ENCODE measurements around the gene FGF1.
A peak's percentile ranks its signal among the peaks of the same experiment; 100 is the strongest.
"Not testable (repeated sequence)": the region's sequence is repeated elsewhere in the genome, so short reads cannot be mapped to it uniquely, and the experiment has no call there.

Gene FGF1

DNA sequence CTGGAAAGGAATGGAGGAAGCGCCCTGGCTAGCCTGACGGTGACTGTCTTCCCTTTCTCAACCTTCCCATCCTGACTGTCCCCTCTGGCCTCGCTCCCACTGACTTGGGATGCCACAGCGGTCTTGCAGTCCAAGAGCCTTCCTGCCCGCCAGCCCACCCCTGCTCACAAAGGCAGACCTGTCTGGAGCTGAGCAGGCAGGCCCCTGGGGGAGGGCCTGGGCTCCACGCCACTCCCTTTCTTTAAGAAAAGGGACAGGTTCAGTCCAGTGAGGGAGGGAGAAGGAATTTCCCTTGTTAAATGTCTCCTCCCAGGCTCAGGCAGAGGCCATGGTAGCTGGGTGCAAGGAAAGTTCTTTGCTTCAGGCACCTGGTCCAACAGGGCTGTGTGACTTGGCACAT is 18.1 kb downstream of the FGF1 start:
- DNase-seq, result no peak

DNA sequence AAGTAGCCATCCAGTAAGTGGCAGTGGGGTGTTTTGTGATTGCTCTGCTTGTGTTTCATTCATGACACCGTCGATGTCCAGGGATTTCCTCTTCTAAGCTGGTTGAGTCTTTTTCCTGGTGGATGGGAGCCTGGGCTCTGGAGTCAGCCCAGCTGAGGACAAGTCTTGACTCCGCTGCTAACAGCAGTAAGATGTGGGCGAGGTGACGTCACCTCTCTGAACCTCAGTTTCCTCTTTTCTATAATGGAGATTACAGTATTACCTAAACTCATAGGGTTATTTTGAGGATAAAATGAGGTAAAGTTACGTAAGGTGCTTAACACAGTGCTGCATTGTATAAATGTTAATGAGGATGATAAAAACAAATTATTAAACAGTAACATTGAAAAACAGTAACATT is 21.3 kb downstream of the FGF1 start:
- no peak for DNase-seq

DNA sequence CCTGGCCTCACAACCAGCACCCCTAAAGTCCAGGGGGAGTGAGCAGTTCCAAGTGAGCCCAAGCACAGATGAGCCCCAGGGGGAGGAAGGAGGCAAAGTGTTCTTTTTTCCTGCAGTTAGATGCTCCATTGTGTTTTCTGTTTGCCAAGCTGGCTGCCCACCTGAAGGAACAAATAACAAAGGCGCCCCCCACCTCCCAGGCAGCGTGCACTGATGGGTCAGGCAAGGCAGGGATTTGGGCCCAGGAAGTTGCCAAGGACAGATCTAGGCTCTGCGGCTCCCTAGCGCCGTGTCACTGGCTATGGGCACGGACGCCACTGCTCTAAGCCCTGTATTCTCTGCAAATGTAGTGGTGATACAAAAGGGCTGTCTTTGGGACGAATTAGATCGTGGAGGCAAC is 21.8 kb downstream of the FGF1 start:
- no peak for DNase-seq

DNA sequence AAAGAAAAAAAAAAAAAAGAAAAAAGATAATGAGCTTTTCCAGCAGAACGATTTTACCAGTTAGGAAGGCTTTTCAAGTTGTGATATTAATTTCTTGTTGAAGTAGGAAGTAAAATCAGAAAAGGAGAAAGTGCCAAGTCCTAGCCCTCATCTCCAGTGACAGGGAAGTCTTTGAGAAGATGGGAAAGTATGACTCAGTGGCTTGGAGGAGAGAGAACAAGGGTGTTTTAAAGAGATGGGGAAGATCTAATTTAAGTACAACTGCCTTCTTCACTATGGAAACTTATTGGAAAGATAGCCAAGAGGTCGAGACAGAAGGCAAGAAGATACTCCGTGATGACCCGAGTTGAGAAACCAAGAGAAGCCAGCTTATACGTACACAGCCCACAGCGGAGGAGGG is 22.6 kb downstream of the FGF1 start:
- no peak for DNase-seq

DNA sequence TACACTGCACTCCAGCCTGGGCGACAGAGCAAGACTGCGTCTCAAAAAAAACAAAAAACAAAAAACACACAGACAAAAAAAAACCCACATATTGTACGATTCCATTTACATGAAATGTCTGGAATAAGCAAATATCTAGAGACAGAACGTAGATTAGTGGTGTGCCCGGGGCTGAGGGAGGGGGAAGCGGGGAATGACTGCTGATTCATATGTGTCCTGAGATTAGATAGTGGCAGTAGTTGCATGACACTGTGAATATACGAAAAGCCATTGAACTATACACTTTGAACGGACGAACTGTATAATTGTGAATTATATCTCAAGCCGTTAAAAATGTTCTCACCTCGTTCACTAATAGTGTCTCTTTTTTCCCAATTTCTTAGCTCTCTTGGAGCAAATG is 23.9 kb downstream of the FGF1 start:
- DNase-seq, result no peak

DNA sequence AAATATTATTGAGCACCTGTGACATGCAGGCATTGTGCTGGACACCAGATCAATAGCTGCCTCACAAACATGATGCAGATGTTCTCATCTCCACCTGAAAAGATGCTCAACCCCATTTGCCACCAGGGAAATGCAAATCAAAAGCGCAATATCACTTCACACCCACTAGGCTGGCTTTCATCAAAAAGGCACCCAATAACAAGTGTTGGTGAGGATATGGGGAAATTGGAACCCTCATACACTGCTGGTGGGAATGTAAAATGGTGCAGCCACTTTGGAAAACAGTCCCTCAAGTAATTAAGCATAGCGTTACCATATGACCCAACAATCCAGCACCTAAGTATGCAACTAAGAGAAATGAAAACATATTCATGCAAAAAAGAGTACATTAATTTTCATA is 24.7 kb downstream of the FGF1 start:
- no peak for DNase-seq

DNA sequence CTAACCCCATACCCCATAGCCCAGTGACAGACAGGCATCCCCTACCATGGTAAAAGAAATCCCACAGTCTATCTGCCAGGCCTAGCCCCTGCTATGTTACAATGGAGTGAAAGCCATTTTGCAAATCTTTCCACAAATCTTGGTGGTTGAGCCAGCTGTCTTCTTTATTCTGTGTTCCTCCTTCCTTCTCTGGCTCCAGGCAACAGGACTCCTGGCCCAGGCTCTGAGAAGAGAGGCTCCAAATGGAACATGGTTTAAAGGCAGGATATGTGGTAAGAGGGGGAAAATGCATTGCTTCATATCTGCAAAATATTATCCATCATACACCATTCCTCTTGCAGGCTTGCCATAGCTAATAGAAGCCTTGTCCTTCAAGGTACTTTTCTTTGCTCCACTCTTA is 25.2 kb downstream of the FGF1 start:
- no peak for DNase-seq

DNA sequence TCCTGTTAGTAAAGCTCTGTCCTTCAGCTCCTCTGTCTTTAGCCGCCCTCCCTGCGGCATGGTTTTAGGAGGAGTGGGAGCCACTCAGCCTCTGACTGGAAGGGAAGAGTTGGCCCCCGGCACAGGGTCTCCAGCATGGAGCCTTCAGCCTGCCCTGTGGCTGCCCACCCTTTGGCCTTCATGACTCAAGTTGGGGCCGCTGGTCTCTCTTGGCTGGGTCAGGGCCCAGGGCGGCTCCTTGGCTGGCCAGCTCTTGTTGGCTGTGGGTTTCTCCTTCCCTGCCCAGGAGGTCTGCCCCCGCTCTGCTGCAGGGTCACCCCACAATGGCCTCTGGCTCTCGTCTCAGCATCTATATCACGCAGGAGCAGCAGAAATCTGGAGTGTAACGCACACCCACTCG is 25.7 kb downstream of the FGF1 start:
- no peak for DNase-seq

DNA sequence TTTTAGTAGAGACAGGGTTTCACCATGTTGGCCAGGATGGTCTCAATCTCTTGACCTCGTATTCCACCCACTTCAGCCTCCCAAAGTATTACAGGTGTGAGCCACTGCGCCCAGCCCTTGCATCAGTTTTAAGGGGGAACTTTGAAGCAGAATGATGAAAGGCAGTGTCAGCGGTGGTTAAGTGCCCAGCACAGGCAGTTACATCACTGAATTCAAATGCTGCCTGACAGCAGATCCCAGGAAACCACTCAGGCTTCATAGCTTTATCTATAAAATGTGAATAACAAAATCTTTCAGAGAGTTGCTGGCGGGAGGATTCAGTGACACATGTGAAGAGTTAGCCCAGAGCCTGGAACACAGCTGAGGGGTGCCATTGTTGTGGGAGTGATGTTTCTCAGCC is 26.5 kb downstream of the FGF1 start:
- DNase-seq, result no peak

DNA sequence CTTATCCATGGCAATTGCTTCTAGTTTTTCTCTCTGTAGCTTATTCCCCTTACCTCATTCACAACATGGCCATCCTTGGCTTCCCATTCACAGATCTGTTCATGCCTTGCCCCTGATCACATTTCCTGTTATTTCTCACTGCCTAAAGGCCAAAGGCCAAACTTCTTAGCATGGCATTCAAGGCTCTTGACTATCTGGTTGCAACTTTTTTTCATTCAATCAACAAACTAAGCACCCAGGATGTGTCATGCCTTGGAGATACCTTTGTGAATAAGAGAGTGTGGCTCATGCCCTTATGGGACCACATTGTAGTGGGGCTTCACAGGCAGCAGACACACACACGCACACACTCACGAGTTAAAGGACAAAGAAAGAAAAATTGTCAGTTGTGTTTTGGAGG is 27.6 kb downstream of the FGF1 start:
- no peak for DNase-seq

DNA sequence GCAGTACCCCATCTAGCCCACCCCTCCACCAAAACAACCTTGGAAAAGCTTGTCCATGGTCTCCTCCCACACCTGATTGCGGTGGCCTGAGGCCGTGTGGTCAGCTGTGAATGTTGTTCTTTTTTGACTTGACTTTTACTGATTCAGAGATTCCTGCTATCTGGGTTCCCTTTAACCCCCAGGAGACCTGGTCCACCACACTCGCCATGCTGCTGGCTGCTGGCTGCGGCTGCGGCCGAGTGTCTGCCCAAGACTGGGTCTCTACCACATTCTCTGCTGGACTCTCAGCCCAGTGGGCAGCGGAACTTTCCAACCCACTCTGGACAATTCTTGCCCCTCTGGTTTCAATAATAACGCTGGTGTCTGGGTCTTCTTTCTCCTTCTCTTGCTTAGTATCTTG is 28.4 kb downstream of the FGF1 start:
- DNase-seq, result no peak

DNA sequence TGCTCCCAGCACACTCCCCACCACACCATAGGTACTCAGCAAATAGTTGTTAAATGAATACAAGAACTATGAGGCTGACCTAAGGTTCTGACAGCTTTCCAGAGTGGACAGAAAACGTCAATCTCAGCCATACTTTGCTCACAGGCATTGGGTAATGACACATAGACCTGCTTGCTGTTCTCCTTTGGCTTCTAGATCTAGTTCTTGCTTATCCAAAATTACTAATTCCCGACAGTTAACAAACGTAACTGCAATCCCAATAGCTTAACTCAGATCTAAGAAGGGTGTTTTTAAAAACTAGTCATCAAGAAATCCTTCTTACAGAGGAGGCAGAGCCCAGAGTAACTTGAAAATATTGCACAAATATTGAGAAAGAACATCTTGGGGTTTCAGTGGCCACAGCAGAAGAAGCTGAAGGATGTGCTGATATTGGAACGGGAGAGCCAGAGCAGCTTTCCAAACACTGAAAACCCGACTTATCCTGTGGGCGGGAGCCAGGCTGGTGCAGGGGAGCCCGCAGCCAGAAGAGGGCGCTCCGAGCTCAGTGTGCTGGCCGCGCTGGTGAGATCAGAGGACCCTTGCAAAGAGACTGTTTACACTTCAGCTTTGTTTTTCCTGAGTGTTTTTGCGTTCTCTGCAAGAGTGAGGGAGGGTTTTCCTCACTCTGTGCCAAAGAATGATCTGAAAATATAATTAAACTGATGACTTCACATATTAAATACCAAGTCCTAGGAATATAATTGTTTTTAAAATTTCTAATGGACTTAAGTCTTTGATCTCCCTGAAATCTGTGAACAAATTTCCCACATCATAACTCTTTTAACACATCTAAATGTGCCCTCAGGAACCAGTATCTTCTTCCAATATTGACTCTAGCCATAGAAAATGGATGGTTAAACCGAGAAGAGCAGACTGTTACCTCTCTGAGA is 30.3 kb downstream of the FGF1 start:
- DNase-seq, result peak; percentile 42

DNA sequence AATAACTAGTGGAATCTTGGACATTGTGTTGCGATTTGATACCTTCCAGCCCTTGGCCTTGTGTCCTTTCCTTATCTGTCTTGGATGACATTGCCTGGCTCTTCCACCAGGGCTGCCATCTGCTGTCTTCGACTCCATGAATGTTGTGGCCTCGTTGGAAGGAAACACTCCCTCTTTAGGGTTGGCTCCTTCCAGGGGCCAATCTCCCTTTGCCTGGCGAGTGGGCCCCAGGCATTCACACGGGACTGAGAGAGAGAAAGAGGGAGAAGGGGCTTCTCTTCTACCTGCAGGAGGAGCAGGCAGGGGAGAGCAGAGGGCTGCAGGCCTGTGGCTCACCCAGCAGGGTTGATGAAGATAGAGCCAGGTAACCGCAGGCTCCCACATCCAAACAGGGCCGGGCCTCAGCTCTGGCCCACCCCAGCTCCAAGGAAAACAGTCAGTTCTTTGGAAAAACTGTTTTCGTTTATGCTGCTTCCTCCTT is 31.3 kb downstream of the FGF1 start:
- no peak for DNase-seq

DNA sequence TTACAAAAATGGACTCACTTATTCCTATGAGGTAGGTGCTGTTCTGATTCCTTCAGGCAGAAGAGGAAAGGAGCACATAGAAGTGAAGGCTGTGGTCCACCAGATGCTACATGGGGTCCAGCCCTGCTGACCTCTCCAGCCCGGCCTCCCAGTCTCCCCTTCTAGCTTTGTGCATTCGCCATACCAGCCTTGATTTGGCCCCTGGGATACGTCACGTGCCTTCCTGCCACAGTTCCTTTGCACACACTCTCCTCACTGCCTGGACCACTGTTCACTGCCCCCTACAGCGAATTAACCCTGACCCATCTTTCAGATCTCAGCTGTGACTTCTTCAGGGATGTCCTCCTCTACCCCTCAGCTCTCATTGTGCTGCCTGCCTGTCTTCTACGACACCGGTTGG is 32.6 kb downstream of the FGF1 start:
- DNase-seq, result no peak

DNA sequence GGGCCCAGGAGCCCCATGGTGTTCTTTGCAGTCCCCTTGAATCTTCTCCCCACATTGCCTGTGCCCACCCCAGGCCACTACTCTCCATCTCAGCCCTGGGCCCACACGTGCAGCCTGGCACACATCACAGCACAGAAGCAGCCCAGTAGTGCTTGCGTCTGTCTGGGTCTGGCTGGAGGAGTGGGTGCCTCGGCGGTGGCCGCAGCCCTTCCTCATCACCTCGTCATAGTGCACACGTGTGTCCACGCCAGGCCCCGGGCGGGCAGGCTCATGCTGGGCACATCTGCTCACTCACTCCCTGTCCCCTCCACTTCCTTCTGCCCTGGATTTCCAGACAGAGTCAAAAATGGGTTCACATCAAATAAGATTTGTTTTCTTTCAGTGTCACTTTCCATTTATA is 33.3 kb downstream of the FGF1 start:
- no peak for DNase-seq

DNA sequence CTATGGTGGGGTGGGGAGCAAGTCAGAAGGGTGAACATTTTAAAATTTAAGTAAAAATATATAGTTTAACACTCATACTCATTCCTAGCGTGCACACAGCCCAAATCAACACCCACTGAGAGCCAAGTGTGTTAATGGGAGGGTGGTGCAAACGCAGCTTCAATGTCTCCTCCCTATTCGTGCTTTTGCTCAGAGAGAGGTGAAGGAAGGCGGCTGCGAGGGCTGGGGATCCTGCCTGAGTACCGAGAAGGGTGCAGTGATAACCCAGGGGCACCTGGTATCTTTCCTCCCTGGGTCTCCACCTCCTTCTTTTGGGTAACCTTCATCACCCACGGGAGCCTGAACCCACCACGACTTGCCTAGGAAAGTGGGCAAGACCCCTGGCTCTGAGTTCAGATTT is 35.0 kb downstream of the FGF1 start:
- DNase-seq, result no peak

DNA sequence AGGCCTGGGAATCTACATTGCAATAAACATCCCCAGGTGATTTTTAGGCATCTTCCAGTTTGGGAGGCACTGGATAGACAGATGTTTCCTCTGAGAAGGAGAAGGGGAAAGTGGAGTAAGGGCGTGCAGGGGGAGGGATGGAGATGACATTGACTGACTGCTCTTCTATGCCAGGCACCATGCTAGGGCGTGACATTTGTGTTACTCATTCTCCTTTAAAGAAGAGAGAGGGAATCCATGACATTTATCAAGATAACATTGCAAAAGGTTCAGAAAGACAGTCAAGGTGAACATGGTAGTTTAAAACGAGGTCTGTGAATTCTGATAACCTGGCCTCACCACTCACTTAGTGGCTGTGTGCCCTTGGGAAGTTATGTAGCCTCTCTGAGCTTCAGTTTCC is 35.8 kb downstream of the FGF1 start:
- no peak for DNase-seq

DNA sequence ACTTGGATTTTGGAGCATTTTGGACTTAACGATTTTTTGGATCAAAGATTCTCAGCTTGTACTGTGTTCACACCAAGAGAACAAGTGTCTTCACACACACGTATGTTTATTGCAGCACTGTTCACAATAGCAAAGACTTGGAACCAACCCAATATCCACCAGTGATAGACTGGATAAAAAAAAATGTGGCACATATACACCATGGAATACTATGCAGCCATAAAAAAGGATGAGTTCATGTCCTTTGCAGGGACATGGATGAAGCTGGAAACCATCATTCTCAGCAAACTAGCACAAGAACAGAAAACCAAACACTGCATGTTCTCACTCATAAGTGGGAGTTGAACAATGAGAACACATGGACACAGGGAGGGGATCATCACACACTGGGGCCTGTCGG is 37.8 kb downstream of the FGF1 start:
- DNase-seq, result not testable (repeated sequence)

DNA sequence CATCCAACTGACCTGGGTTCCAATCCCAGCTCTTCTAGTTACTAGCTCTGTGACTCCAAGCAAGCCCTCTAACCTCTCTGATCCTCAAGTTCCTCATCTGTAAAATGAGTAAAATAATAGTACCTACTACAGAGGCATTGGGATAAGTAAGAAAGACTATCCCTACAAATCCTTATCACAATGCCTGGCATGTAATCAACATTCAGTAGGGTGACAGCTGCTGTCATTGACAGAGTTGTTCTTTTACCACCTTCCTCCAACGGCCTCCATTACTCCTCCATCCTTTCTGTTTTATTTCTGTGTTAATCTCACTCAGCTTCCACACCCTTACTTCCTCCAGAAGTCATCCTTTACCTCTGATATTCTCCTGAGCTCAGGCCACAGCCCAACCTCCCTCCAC is 40.4 kb downstream of the FGF1 start:
- no peak for DNase-seq

DNA sequence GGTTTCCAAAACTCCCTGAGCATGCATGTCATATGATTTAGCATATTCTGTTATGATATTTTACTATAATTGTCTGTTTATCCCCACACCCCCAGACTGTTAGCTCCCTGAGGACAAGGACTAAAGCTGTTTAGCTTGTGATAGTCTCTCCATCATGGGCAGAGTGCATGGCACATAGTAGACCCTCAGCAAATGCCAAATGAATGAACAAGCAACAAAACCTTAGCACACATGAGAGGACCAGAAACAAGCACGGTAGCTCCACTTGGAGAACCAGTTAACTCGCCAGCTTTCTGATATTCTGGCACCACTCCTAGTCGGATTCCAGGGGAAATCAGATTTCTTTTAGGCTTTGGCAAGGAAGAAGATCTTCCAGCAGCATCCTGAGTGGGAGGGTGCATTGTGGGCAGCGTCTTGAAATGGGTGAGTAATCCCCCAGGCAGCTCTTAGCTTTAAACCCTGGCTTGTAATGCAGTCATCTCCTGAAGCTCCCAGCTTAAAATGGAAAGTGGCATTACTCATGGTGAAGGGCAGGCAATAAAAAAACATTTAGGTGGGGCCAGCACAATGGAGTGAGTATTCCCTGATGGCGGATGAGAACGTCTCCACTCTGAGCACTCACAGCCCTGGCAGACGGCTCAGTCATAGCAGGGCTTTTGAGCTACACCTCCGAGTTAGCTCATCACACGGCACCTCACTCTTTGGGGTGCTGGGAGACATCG is 41.1 kb downstream of the FGF1 start:
- DNase-seq, result no peak

DNA sequence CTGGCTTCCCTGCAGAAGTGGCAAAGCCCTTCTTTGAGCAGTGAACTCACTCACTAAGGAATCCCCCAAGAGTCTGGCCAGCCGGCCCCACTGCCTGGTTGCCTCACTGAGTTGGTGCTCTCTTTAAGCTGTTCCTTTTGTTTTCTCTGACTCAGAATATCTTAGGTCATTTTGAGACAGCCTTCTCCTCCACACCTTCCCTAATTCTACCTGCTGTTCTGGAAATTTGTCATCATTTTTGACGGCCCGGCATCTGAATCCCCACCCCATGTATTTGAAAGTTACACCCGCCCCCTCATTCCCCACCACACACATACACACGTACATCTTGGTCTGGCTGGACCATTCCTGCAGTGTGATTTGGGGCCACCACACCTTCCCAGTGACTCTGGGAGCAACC is 41.8 kb downstream of the FGF1 start:
- DNase-seq, result no peak

DNA sequence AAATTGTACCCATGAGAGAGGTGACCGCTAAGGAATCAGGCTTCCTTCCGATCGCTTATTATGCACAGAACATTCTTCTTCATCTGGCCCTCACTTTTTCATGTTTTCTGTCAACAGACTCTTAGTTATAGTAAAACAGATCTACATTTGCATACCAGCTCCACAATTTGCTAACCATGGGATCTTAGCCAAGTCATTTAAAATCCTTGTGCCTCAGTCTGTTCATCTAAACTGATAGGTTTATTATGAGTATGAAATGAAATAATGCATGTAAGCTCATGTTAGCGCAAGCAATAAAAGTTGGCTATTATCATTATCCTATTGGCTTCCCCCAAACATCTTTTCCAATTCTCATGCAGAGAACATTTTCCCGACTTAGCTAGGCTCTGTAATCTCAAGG is 42.3 kb downstream of the FGF1 start:
- DNase-seq, result no peak

DNA sequence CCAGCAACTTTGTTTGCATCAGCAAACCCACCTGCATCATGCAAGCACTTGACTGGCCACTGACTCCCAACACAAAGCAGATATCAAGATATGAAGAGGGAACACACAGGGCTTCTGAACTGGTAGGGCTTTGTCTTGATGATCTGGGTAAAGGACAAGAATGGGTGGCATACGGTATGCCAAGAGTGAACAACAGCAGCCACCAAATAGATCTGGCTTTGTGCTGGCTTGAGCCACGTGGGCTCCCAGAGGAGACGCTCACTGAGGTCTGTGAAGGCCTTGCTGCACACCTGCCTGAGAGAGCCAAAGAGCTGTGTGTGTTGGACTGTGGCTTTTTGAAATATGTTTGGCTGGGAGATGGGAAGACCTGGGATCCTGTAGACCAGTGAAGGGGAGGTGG is 43.5 kb downstream of the FGF1 start:
- no peak for DNase-seq

DNA sequence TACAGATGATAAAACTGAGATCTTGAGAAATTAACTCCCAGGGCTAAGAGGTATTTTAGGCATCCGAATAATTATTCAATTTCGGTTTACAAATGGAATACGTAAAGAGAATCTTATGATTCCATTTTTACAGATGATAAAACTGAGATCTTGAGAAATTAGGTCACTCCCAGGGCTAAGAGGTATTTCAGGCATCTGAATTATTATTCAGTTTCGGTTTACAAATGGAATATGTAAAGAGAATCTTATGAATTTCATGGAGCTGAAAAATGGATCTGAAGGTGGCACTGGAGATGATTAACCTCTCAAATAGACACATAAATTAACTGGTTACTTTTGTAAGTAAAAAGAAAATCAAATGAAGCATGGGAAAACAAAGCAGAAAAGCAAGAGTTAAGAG is 44.2 kb downstream of the FGF1 start:
- DNase-seq, result no peak
